Inflammatory macrophage treated with lipopolysaccharide for 4 hours (primary cell): ENCODE results near the gene TLR5.
"Not testable (repeated sequence)": the region's sequence is repeated elsewhere in the genome, so short reads cannot be mapped to it uniquely, and the experiment has no call there.

Experiments
- DNase-seq: peaks from one replicate; pipeline ENCODE4 v3.0.0-alpha.2; 2020

Gene TLR5

GRCh38 chr1:223142795-223143536 is at the start of gene TLR5:
Gene TLR5, minus strand, starts transcription at chr1:223143248. Its CDS starts 30,217 bp downstream, at chr1:223113031.
- DNase-seq, result peak; percentile 79

- DNase-seq, result peak; percentile 28
These were observed 47.1 kb upstream of the TLR5 start for GRCh38 chr1:223189903-223190724.

- DNase-seq, result no peak
These were observed 46.5 kb upstream of the TLR5 start for GRCh38 chr1:223189525-223189902.

GRCh38 chr1:223188618-223189356 is 45.7 kb upstream of the TLR5 start:
- no peak for DNase-seq

- DNase-seq, result no peak
These were observed 43.8 kb upstream of the TLR5 start for GRCh38 chr1:223186800-223187199.

- DNase-seq, result peak; percentile 81
These were observed 40.3 kb upstream of the TLR5 start for GRCh38 chr1:223183268-223183862.

- DNase-seq, result peak; percentile 98
These were observed 37.8 kb upstream of the TLR5 start for GRCh38 chr1:223180731-223181321.

GRCh38 chr1:223179786-223180185 is 36.7 kb upstream of the TLR5 start:
- DNase-seq, result peak; percentile 82

- DNase-seq, result no peak
These were observed 36.2 kb upstream of the TLR5 start for GRCh38 chr1:223179280-223179679.

- peak; percentile 88 for DNase-seq
These were observed 34.6 kb upstream of the TLR5 start for GRCh38 chr1:223177681-223178080.

GRCh38 chr1:223176437-223176836 is 33.4 kb upstream of the TLR5 start:
- no peak for DNase-seq

GRCh38 chr1:223175633-223176032 is 32.6 kb upstream of the TLR5 start:
- DNase-seq, result peak; percentile 90

GRCh38 chr1:223175032-223175431 is 32.0 kb upstream of the TLR5 start:
- no peak for DNase-seq

- DNase-seq, result not testable (repeated sequence)
These were observed 26.4 kb upstream of the TLR5 start for GRCh38 chr1:223169458-223169857.

- DNase-seq, result no peak
These were observed 18.3 kb upstream of the TLR5 start for GRCh38 chr1:223161321-223161720.

GRCh38 chr1:223156343-223156742 is 13.3 kb upstream of the TLR5 start:
- DNase-seq, result no peak

GRCh38 chr1:223155153-223155552 is 12.1 kb upstream of the TLR5 start:
- DNase-seq, result no peak

GRCh38 chr1:223153177-223154119 is 10.4 kb upstream of the TLR5 start:
- DNase-seq, result peak; percentile 31

GRCh38 chr1:223152399-223152798 is 9.4 kb upstream of the TLR5 start:
- DNase-seq, result no peak

- no peak for DNase-seq
These were observed 7.4 kb upstream of the TLR5 start for GRCh38 chr1:223150443-223150842.

GRCh38 chr1:223147873-223148272 is 4.8 kb upstream of the TLR5 start:
- DNase-seq, result no peak
